ENCODE results near the gene CRISP1. TPM values are rescaled to one million over a fixed set of nuclear protein-coding genes. Genes with fewer than 3 reads are reported as not detected.
A peak's percentile ranks its signal among the peaks of the same experiment; 100 is the strongest.

The CRISP1 gene
- total RNA-seq: not detected
- long read RNA-seq: 0 reads

GRCh38 chr6:49866485-49866943 is at the start of gene CRISP1:
CRISP1 (minus strand) TSS chr6:49866535; CDS start chr6:49857400, 9,135 bp downstream.
- WGBS (ENCODE audit: insufficient coverage, low coverage, low lambda C conversion rate, missing lambda C conversion rate): 78% methylated on average over 1 of the region's 1 CpG

GRCh38 chr6:49915035-49915434 is 48.7 kb upstream of the CRISP1 start:
- H3K27me3 ChIP-seq: no peaks in the 10 kb centered on the region
- H3K4me1 ChIP-seq: no peaks in the 10 kb centered on the region
- no peak for DNase-seq
- ATAC-seq: no peak
- no peak overlapping the region for H3K27ac ChIP-seq
- WGBS (ENCODE audit: insufficient coverage, low coverage, low lambda C conversion rate, missing lambda C conversion rate): 26% methylated on average over 3 of the region's 3 CpGs
- no peaks in the 10 kb centered on the region for H3K36me3 ChIP-seq
- intact Hi-C loops (cut with DNase I): no loop called here
- H3K9me3 ChIP-seq: no peaks in the 10 kb centered on the region
- no peak for TF ChIP-seq POLR2A (IDR thresholded peaks at IDR 0.05)
- no peak for TF ChIP-seq CTCF (IDR thresholded peaks at IDR 0.05)
- no peak overlapping the region for H3K4me3 ChIP-seq

More at GRCh38 chr6:49866485-49866943, at the start of gene CRISP1:
- no peak for TF ChIP-seq CTCF (IDR thresholded peaks at IDR 0.05)
- no peak for TF ChIP-seq POLR2A (IDR thresholded peaks at IDR 0.05)
- Histone ChIP-seq H3K9me3 (no peaks in the 10 kb centered on the region), H3K27me3 (no peaks in the 10 kb centered on the region), H3K27ac (no peak within 1 kb of the TSS), H3K4me3 (no peak within 1 kb of the TSS), H3K4me1 (no peaks in the 10 kb centered on the region), H3K36me3 (no peaks in the 10 kb centered on the region)
- intact Hi-C loops (cut with DNase I): no loop called here
- peak in 2 of 4 donors; percentile 17 to 41 for ATAC-seq
- DNase-seq: no peak

GRCh38 chr6:49913636-49914375 is 47.5 kb upstream of the CRISP1 start:
- Histone ChIP-seq H3K27ac (no peak overlapping the region), H3K9me3 (no peaks in the 10 kb centered on the region), H3K27me3 (no peaks in the 10 kb centered on the region), H3K36me3 (no peaks in the 10 kb centered on the region), H3K4me3 (no peak overlapping the region), H3K4me1 (no peaks in the 10 kb centered on the region)
- intact Hi-C loops (cut with DNase I): no loop called here
- ATAC-seq (no peak), DNase-seq (no peak)
- WGBS (ENCODE audit: insufficient coverage, low coverage, low lambda C conversion rate, missing lambda C conversion rate): 61% methylated on average over 6 of the region's 6 CpGs
- TF ChIP-seq POLR2A (IDR thresholded peaks at IDR 0.05) (no peak), CTCF (IDR thresholded peaks at IDR 0.05) (no peak)

- no peak for ATAC-seq
- TF ChIP-seq CTCF (IDR thresholded peaks at IDR 0.05): no peak
- no peak for TF ChIP-seq POLR2A (IDR thresholded peaks at IDR 0.05)
- intact Hi-C loops (cut with DNase I): no loop called here
- WGBS (ENCODE audit: insufficient coverage, low coverage, low lambda C conversion rate, missing lambda C conversion rate): 65% methylated on average over 1 of the region's 1 CpG
- Histone ChIP-seq H3K36me3 (no peaks in the 10 kb centered on the region), H3K4me1 (no peaks in the 10 kb centered on the region), H3K27ac (no peak overlapping the region), H3K4me3 (no peak overlapping the region), H3K9me3 (no peaks in the 10 kb centered on the region), H3K27me3 (no peaks in the 10 kb centered on the region)
- DNase-seq: no peak
Measured at GRCh38 chr6:49912196-49912595, 45.9 kb upstream of the CRISP1 start.
